GM06990 (cell line): ENCODE data around the gene PRRT1.
"Not testable (repeated sequence)": the region's sequence is repeated elsewhere in the genome, so short reads cannot be mapped to it uniquely, and the experiment has no call there.

Source experiments
- DNase-seq: peaks from one replicate; pipeline ENCODE4 v3.0.0-alpha.2; 2011; ENCODE audit not compliant: insufficient read length; ENCODE audit errors: extremely low read depth
- H3K27me3 ChIP-seq: replicated peaks from 2 replicates; pipeline ENCODE4 v1.6.0; 2011; ENCODE audit warnings: low read length; ENCODE audit not compliant: control insufficient read depth, insufficient read depth
- H3K36me3 ChIP-seq: 2 replicates; pipeline ENCODE4 v1.5.1; 2011; ENCODE audit warnings: low read length; ENCODE audit not compliant: control insufficient read depth, insufficient read depth
- H3K4me3 ChIP-seq: replicated peaks from 2 replicates; pipeline ENCODE4 v1.5.1; 2011; ENCODE audit warnings: low read depth, mild to moderate bottlenecking, control low read depth, low read length
- CTCF ChIP-seq: IDR thresholded peaks from 2 replicates; pipeline ENCODE4 v1.5.1; 2011; ENCODE audit warnings: low read length, control low read depth, mild to moderate bottlenecking, inconsistent platforms; ENCODE audit not compliant: insufficient read depth, poor library complexity, severe bottlenecking

PRRT1 gene

GRCh38 chr6:32188381-32189068, 36.8 kb upstream of the PRRT1 start:
- TF ChIP-seq CTCF, result no peak
- peaks cover 15% of the 10 kb centered on the region for H3K36me3 ChIP-seq
- peak overlapping the region; percentile 92 for H3K4me3 ChIP-seq
- no peaks in the 10 kb centered on the region for H3K27me3 ChIP-seq
- DNase-seq, result no peak

GRCh38 chr6:32187725-32188380, 36.1 kb upstream of the PRRT1 start:
- H3K4me3 ChIP-seq, DNase-seq, H3K27me3 ChIP-seq: not testable (repeated sequence)
- peaks cover 20% of the 10 kb centered on the region for H3K36me3 ChIP-seq

- DNase-seq, result no peak
- Histone ChIP-seq H3K27me3 (no peaks in the 10 kb centered on the region), H3K36me3 (peaks cover 24% of the 10 kb centered on the region), H3K4me3 (no peak overlapping the region)
- TF ChIP-seq CTCF, result no peak
These were observed 35.4 kb upstream of the PRRT1 start for GRCh38 chr6:32187009-32187709.

GRCh38 chr6:32186151-32186840, 34.6 kb upstream of the PRRT1 start:
- not testable (repeated sequence) for H3K27me3 ChIP-seq, H3K4me3 ChIP-seq, DNase-seq
- peaks cover 27% of the 10 kb centered on the region for H3K36me3 ChIP-seq

- not testable (repeated sequence) for H3K27me3 ChIP-seq, H3K4me3 ChIP-seq
- H3K36me3 ChIP-seq, result peaks cover 32% of the 10 kb centered on the region
- peak; percentile 76 for DNase-seq
These were observed 34.0 kb upstream of the PRRT1 start for GRCh38 chr6:32185681-32186131.

GRCh38 chr6:32184084-32184640, 32.4 kb upstream of the PRRT1 start, which contains the start of gene AGER:
Gene AGER, minus strand, starts transcription at chr6:32184253. Its CDS starts 31 bp downstream, at chr6:32184222.
- TF ChIP-seq CTCF, result no peak
- Histone ChIP-seq H3K4me3 (no peak within 1 kb of the TSS), H3K27me3 (no peaks in the 10 kb centered on the region), H3K36me3 (peaks cover 33% of the 10 kb centered on the region)
- DNase-seq, result no peak
